Measurements from ENCODE around the gene BNC2.

DNA sequence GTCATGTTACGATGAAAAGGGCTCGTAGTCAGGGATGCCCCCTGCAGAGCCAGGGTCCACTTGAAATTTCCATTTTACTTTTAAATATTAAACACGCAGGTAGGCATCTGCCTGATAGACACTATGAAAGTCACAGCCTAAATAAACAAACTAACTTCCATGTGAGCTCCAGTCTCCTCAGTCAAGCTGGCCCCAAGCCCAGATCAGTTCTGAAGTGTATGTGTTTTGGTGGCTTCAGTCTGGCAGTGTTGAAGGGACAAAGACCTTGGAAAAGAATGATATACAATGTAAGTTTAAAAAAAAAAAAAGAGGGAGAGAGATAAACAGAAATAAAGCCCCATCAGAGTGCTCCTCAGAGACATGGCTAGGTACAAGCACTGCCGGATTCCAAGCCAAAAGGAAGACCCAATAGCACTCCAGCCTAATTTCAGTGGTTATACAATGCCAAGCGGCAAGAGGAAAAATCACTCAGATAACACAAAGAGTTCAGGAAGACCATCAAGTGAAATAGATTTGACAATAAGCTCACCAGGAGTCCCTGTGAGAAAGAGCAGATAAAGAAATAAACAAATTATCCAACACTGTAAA is 181.0 kb downstream of the BNC2 start:
- no peak for TF ChIP-seq POLR2A (IDR thresholded peaks at IDR 0.05)
- TF ChIP-seq, protein P1, sequence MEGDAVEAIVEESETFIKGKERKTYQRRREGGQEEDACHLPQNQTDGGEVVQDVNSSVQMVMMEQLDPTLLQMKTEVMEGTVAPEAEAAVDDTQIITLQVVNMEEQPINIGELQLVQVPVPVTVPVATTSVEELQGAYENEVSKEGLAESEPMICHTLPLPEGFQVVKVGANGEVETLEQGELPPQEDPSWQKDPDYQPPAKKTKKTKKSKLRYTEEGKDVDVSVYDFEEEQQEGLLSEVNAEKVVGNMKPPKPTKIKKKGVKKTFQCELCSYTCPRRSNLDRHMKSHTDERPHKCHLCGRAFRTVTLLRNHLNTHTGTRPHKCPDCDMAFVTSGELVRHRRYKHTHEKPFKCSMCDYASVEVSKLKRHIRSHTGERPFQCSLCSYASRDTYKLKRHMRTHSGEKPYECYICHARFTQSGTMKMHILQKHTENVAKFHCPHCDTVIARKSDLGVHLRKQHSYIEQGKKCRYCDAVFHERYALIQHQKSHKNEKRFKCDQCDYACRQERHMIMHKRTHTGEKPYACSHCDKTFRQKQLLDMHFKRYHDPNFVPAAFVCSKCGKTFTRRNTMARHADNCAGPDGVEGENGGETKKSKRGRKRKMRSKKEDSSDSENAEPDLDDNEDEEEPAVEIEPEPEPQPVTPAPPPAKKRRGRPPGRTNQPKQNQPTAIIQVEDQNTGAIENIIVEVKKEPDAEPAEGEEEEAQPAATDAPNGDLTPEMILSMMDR (IDR thresholded peaks at IDR 0.05) = no peak

All from Peyer's patch (tissue), 4 donors.